ENCODE data around the gene CACNB2. TPM values are rescaled to one million over a fixed set of nuclear protein-coding genes. Genes with fewer than 3 reads are reported as not detected.

Gene CACNB2
- 45.6 TPM for total RNA-seq
- long read RNA-seq, transcript CACNB2-207 (13 exons, 3,448 nt) = major isoform, 13 of 27 reads
- long read RNA-seq, partial matches to known transcripts = 8 of 27 reads
- long read RNA-seq, other reads (novel, unspliced or antisense) = 5 of 27 reads

GRCh38 chr10:18140149-18140956 is at the start of gene CACNB2:
Gene CACNB2, plus strand, starts transcription at chr10:18140424.
- DNase-seq (ENCODE audit: missing footprints) (peak; percentile 80), ATAC-seq (peak; percentile 70)
- intact Hi-C loops (cut with DNase I) = loop anchor here (2.0 to 10.0 kb wide), 3 partner anchors 40 to 230 kb away; no protein-coding TSS in a partner anchor

- no peak for ATAC-seq
- no peak for DNase-seq (ENCODE audit: missing footprints)
- intact Hi-C loops (cut with DNase I) = no loop called here
Measured at GRCh38 chr10:18094332-18094731, 45.9 kb upstream of the CACNB2 start.

GRCh38 chr10:18094793-18095192 is 45.4 kb upstream of the CACNB2 start:
- ATAC-seq (no peak), DNase-seq (ENCODE audit: missing footprints) (no peak)
- intact Hi-C loops (cut with DNase I) = no loop called here

GRCh38 chr10:18097524-18097923 is 42.7 kb upstream of the CACNB2 start:
- ATAC-seq (no peak), DNase-seq (ENCODE audit: missing footprints) (no peak)
- intact Hi-C loops (cut with DNase I) = no loop called here

GRCh38 chr10:18098201-18098600 is 42.0 kb upstream of the CACNB2 start:
- ATAC-seq = no peak
- no peak for DNase-seq (ENCODE audit: missing footprints)
- intact Hi-C loops (cut with DNase I) = no loop called here

- intact Hi-C loops (cut with DNase I) = no loop called here
- no peak for DNase-seq (ENCODE audit: missing footprints)
- no peak for ATAC-seq
Measured at GRCh38 chr10:18099415-18099814, 40.8 kb upstream of the CACNB2 start.

GRCh38 chr10:18100669-18101068 is 39.6 kb upstream of the CACNB2 start:
- DNase-seq (ENCODE audit: missing footprints) (no peak), ATAC-seq (no peak)
- intact Hi-C loops (cut with DNase I) = loop anchor here (5.0 kb wide), 1 partner anchor 188 kb away; no protein-coding TSS in a partner anchor

- DNase-seq (ENCODE audit: missing footprints) = no peak
- ATAC-seq = no peak
- intact Hi-C loops (cut with DNase I) = loop anchor here (5.0 kb wide), 1 partner anchor 190 kb away; no protein-coding TSS in a partner anchor
Measured at GRCh38 chr10:18102404-18102803, 37.8 kb upstream of the CACNB2 start.

GRCh38 chr10:18104223-18104872 is 35.9 kb upstream of the CACNB2 start:
- intact Hi-C loops (cut with DNase I) = loop anchor here (5.0 kb wide), 1 partner anchor 192 kb away; no protein-coding TSS in a partner anchor
- peak; percentile 65 for DNase-seq (ENCODE audit: missing footprints)
- ATAC-seq = no peak

- DNase-seq (ENCODE audit: missing footprints) (peak; percentile 33), ATAC-seq (no peak)
- intact Hi-C loops (cut with DNase I) = no loop called here
Measured at GRCh38 chr10:18109341-18109870, 30.8 kb upstream of the CACNB2 start.

- no peak for DNase-seq (ENCODE audit: missing footprints)
- intact Hi-C loops (cut with DNase I) = no loop called here
- no peak for ATAC-seq
Measured at GRCh38 chr10:18113881-18114280, 26.3 kb upstream of the CACNB2 start.

- DNase-seq (ENCODE audit: missing footprints) (no peak), ATAC-seq (no peak)
- intact Hi-C loops (cut with DNase I) = no loop called here
Measured at GRCh38 chr10:18117276-18117675, 22.9 kb upstream of the CACNB2 start.

GRCh38 chr10:18122753-18123152 is 17.5 kb upstream of the CACNB2 start:
- DNase-seq (ENCODE audit: missing footprints) (no peak), ATAC-seq (no peak)
- intact Hi-C loops (cut with DNase I) = no loop called here

- intact Hi-C loops (cut with DNase I) = no loop called here
- ATAC-seq = no peak
- no peak for DNase-seq (ENCODE audit: missing footprints)
Measured at GRCh38 chr10:18133046-18133445, 7.2 kb upstream of the CACNB2 start.

- no peak for DNase-seq (ENCODE audit: missing footprints)
- ATAC-seq = no peak
- intact Hi-C loops (cut with DNase I) = no loop called here
Measured at GRCh38 chr10:18134509-18134908, 5.7 kb upstream of the CACNB2 start.

- intact Hi-C loops (cut with DNase I) = no loop called here
- no peak for DNase-seq (ENCODE audit: missing footprints)
- no peak for ATAC-seq
Measured at GRCh38 chr10:18134921-18135320, 5.3 kb upstream of the CACNB2 start.

GRCh38 chr10:18136073-18136791 is 4.0 kb upstream of the CACNB2 start:
- ATAC-seq (no peak), DNase-seq (ENCODE audit: missing footprints) (no peak)

GRCh38 chr10:18137111-18137510 is 3.1 kb upstream of the CACNB2 start:
- DNase-seq (ENCODE audit: missing footprints) = no peak
- intact Hi-C loops (cut with DNase I) = no loop called here
- ATAC-seq = no peak

More at GRCh38 chr10:18136073-18136791, 4.0 kb upstream of the CACNB2 start:
- intact Hi-C loops (cut with DNase I) = no loop called here
